Chondrocyte (in vitro differentiated cells): Measurements from ENCODE around the gene DPP10. TPM values are rescaled to one million over a fixed set of nuclear protein-coding genes. Genes with fewer than 3 reads are reported as not detected.

Source experiments
- DNase-seq: peaks from one replicate; pipeline ENCODE4 v3.0.0; 2021; ENCODE audit warnings: mixed read lengths, low spot score
- H3K27ac Mint-ChIP-seq: one replicate; pipeline ENCODE4 v1.8.0; 2021; ENCODE audit warnings: mild to moderate bottlenecking, moderate library complexity, mixed read lengths; ENCODE audit not compliant: unreplicated experiment
- H3K27me3 Mint-ChIP-seq: 2 replicates; pipeline ENCODE4 v1.8.0; 2021; ENCODE audit warnings: low read depth, mixed read lengths
- H3K36me3 Mint-ChIP-seq: 2 replicates; pipeline ENCODE4 v1.8.0; 2021; ENCODE audit warnings: low read depth, mixed read lengths
- H3K4me1 Mint-ChIP-seq: 2 replicates; pipeline ENCODE4 v1.8.0; 2021; ENCODE audit warnings: low read depth, mild to moderate bottlenecking, mixed read lengths
- H3K4me3 Mint-ChIP-seq: one replicate; pipeline ENCODE4 v1.8.0; 2021; ENCODE audit warnings: mild to moderate bottlenecking, moderate library complexity, mixed read lengths; ENCODE audit not compliant: unreplicated experiment
- H3K9me3 Mint-ChIP-seq: 2 replicates; pipeline ENCODE4 v1.8.0; 2021; ENCODE audit warnings: low read depth, mixed read lengths
- total RNA-seq: library from RNA; stranded (reverse); gene quantifications from 3 replicates; pipeline ENCODE4 v1.2.1, GENCODE V29; 2021
- TF ChIP-seq, protein P1 (sequence below): fragments of 200-600 bp; sonication (generic); IDR thresholded peaks from 2 replicates; pipeline ENCODE4 v1.5.0; 2021; ENCODE audit warnings: antibody characterized with exemption, mild to moderate bottlenecking, moderate library complexity

DPP10 gene
- total RNA-seq, 1 donor from 2014 or later, result not detected

DNA sequence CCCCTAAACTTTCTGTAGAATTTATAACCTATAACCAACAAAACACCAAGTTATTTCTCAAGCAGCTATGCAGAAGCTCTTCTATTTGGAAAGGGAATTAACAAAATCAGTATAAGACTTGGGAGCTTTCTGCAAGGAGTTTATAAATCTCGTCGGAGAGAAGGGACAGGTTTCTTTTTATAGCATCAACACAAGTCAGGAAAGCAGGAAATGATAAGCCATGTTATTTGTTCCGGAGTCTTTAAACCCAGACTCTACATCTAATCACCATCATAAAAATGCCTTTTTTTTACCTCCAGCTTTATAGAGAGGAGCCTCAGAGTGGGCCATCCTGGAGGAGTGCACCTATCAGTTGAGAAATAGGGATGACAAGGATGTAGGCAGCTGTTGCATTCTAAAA is 137.1 kb downstream of the DPP10 start:
- Mint-ChIP-seq H3K27ac (no peak overlapping the region), H3K36me3 (no peaks in the 10 kb centered on the region), H3K4me1 (no peaks in the 10 kb centered on the region), H3K27me3 (peaks cover 3% of the 10 kb centered on the region), H3K9me3 (no peaks in the 10 kb centered on the region), H3K4me3 (no peak overlapping the region)
- no peak for DNase-seq
- TF ChIP-seq, protein P1, sequence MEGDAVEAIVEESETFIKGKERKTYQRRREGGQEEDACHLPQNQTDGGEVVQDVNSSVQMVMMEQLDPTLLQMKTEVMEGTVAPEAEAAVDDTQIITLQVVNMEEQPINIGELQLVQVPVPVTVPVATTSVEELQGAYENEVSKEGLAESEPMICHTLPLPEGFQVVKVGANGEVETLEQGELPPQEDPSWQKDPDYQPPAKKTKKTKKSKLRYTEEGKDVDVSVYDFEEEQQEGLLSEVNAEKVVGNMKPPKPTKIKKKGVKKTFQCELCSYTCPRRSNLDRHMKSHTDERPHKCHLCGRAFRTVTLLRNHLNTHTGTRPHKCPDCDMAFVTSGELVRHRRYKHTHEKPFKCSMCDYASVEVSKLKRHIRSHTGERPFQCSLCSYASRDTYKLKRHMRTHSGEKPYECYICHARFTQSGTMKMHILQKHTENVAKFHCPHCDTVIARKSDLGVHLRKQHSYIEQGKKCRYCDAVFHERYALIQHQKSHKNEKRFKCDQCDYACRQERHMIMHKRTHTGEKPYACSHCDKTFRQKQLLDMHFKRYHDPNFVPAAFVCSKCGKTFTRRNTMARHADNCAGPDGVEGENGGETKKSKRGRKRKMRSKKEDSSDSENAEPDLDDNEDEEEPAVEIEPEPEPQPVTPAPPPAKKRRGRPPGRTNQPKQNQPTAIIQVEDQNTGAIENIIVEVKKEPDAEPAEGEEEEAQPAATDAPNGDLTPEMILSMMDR, result no peak

DNA sequence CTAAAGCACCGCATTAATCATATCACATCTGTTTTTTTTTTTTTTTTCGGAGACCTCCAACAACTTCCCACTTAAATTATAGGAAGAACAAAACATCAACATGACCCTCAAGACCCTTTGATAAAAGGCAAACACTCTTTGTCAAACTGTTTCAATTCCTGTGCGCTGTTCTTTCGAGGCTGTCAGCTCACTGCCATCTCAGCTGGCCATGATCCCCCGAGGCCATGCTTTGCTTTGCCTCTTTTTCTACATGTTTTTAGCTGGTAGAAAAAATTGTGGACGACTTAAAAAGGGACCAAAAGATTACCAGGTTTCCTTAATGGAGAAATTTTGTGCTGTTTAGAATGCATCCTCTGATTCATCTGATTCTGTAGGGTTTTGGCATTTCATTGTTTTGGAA is 138.2 kb downstream of the DPP10 start:
- Mint-ChIP-seq H3K36me3 (no peaks in the 10 kb centered on the region), H3K27me3 (peaks cover 3% of the 10 kb centered on the region), H3K9me3 (no peaks in the 10 kb centered on the region), H3K4me3 (no peak overlapping the region), H3K27ac (no peak overlapping the region), H3K4me1 (no peaks in the 10 kb centered on the region)
- no peak for DNase-seq
- TF ChIP-seq, protein P1, result no peak

DNA sequence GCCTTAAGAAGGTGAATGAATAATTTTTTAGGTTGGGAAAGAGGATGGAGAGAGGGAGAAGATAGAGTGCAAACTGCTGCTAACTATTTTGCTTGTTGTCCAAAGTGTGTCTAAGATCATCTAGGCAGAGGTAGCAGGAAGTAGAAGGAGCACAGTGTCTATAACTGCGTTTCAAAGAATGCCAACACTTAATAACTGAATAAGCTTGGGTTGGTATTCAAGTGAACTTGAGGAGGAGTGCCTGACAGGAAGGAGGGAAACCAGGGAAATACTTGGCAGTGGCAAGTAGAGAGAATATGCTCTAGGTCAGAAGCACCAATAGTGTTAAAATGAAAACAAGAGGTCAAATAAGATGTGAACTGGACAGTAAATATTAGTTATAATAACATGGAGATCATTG is 155.9 kb downstream of the DPP10 start:
- H3K27me3 Mint-ChIP-seq, result no peaks in the 10 kb centered on the region
- H3K4me3 Mint-ChIP-seq, result no peak overlapping the region
- TF ChIP-seq, protein P1, result no peak
- no peak for DNase-seq
- no peaks in the 10 kb centered on the region for H3K9me3 Mint-ChIP-seq
- no peaks in the 10 kb centered on the region for H3K4me1 Mint-ChIP-seq
- no peaks in the 10 kb centered on the region for H3K36me3 Mint-ChIP-seq
- no peak overlapping the region for H3K27ac Mint-ChIP-seq

DNA sequence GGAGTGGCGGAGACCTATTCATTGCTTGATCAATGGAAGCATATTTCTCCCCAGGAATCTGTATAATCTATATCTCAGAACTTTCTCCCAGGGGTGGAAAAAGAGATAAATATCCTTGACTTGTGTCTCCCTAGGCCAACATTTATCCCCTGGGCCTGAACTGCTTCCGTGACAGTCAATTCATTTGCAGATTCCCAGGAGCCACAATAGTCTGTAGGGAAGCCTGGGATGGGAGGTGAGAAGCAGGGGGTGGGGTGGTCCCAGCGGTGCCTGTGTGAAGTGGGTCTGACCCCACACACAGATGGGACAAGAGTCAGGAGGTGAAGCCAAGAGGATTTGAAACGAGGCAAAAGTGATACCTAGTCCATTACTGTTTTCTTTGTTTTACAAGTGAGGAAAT is 166.8 kb downstream of the DPP10 start:
- Mint-ChIP-seq H3K27me3 (peaks cover 2% of the 10 kb centered on the region), H3K36me3 (no peaks in the 10 kb centered on the region), H3K4me1 (no peaks in the 10 kb centered on the region), H3K4me3 (no peak overlapping the region), H3K27ac (no peak overlapping the region), H3K9me3 (peaks cover 3% of the 10 kb centered on the region)
- no peak for DNase-seq
- TF ChIP-seq, protein P1, result no peak

DNA sequence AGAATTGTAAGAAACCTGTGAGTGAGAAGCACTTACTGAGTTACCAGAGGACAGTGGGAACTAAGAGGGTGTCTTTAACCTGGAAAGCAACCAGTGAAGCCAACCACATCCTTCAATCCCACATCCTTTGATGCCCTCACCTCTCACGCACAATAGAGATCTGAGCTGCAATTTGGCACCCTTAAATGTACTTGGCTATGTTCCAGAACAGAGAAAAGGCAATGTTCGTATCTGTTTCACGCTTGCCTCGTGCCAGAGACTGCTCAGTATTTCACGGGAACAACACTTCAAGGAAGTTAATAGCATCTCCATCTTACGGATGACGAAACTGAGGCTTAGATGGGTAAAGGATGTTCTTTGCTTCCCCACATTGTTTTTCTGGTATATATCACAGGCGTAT is 167.4 kb downstream of the DPP10 start:
- Mint-ChIP-seq H3K27me3 (no peaks in the 10 kb centered on the region), H3K27ac (no peak overlapping the region), H3K36me3 (no peaks in the 10 kb centered on the region), H3K4me3 (no peak overlapping the region), H3K9me3 (peaks cover 3% of the 10 kb centered on the region), H3K4me1 (no peaks in the 10 kb centered on the region)
- DNase-seq, result no peak
- TF ChIP-seq, protein P1, result no peak
